PC-3 (cell line): ENCODE data around the gene CEP85. TPM values are rescaled to one million over a fixed set of nuclear protein-coding genes. Genes with fewer than 3 reads are reported as not detected.

Experiments
- ATAC-seq: fragments of 200-7000 bp; cut with Tn5 transposase; 2 replicates; pipeline ENCODE4 v1.9.1; 2020; ENCODE audit warnings: mild to moderate bottlenecking, moderate library complexity
- BruUV-seq: library from RNA; stranded (reverse); fragments of 400-500 nt; replicated peaks from 2 replicates; lab custom pipeline; 2021; lab: Mats Ljungman, UMichigan
- CTCF ChIA-PET: fragments of 300-600 bp; sonication (Branson Sonifier 250); formaldehyde crosslinking; loops from one replicate; lab custom pipeline; 2022; ENCODE audit warnings: antibody characterized with exemption; lab: Charles Lee
- POLR2A ChIA-PET: fragments of 300-600 bp; sonication (Branson Sonifier 250); formaldehyde crosslinking; loops from one replicate; lab custom pipeline; 2022; ENCODE audit warnings: antibody characterized with exemption; ENCODE audit not compliant: unreplicated experiment; lab: Charles Lee
- DNase-seq: peaks from one replicate; pipeline ENCODE4 v3.0.0-alpha.2; 2015
- H2AFZ ChIP-seq: fragments of 300-600 bp; sonication (generic); 2 replicates; pipeline ENCODE4 v1.6.0; 2016; ENCODE audit warnings: antibody characterized with exemption, low read length
- H3F3A ChIP-seq: fragments of 300-600 bp; sonication (generic); one replicate; pipeline ENCODE4 v1.6.0; 2017; ENCODE audit warnings: antibody characterized with exemption, low read length, control low read depth, mild to moderate bottlenecking; ENCODE audit not compliant: unreplicated experiment
- H3K27ac ChIP-seq: fragments of 300-600 bp; sonication (generic); 2 replicates; pipeline ENCODE4 v1.5.1; 2016; ENCODE audit warnings: mild to moderate bottlenecking, low read length
- H3K27me3 ChIP-seq: fragments of 300-600 bp; sonication (generic); 2 replicates; pipeline ENCODE4 v1.6.1; 2016; ENCODE audit warnings: low read length, mixed read lengths
- H3K36me3 ChIP-seq: fragments of 300-600 bp; sonication (generic); 2 replicates; pipeline ENCODE4 v1.6.1; 2016; ENCODE audit warnings: low read depth, mixed run types, low read length, mixed read lengths
- H3K4me1 ChIP-seq: fragments of 300-600 bp; sonication (generic); 2 replicates; pipeline ENCODE4 v1.5.1; 2016; ENCODE audit warnings: low read length; ENCODE audit not compliant: insufficient read depth
- H3K4me2 ChIP-seq: fragments of 300-600 bp; sonication (generic); 2 replicates; pipeline ENCODE4 v1.6.0; 2016; ENCODE audit warnings: low read length
- H3K4me3 ChIP-seq: fragments of 300-600 bp; sonication (generic); 2 replicates; pipeline ENCODE4 v1.5.1; 2016; ENCODE audit warnings: mild to moderate bottlenecking, low read length, mixed read lengths
- H3K79me2 ChIP-seq: fragments of 300-600 bp; sonication (generic); 2 replicates; pipeline ENCODE4 v1.6.1; 2017; ENCODE audit warnings: low read length, mixed read lengths
- H3K9ac ChIP-seq: fragments of 300-600 bp; sonication (generic); 2 replicates; pipeline ENCODE4 v1.6.0; 2016; ENCODE audit warnings: mild to moderate bottlenecking, low read length
- H3K9me2 ChIP-seq: fragments of 300-600 bp; sonication (generic); replicated peaks from 2 replicates; pipeline ENCODE4 v1.6.1; 2016; ENCODE audit warnings: mixed run types, low read length, mixed read lengths
- H3K9me3 ChIP-seq: fragments of 300-600 bp; sonication (generic); 2 replicates; pipeline ENCODE4 v1.6.1; 2016; ENCODE audit warnings: low read length, mixed read lengths
- H4K20me1 ChIP-seq: fragments of 300-600 bp; sonication (generic); 2 replicates; pipeline ENCODE4 v1.6.1; 2016; ENCODE audit warnings: low read length, mixed read lengths
- EZH2 ChIP-seq: fragments of 300-600 bp; sonication (generic); IDR thresholded peaks from one replicate; pipeline ENCODE4 v1.6.1; 2017; ENCODE audit warnings: antibody characterized with exemption, mild to moderate bottlenecking, low read length; ENCODE audit not compliant: unreplicated experiment
- EZH2phosphoT487 ChIP-seq: fragments of 300-600 bp; sonication (generic); IDR thresholded peaks from 2 replicates; pipeline ENCODE4 v1.6.1; 2018; ENCODE audit warnings: mild to moderate bottlenecking, antibody characterized with exemption, low read length, borderline replicate concordance
- intact Hi-C: fragments of 100-400 bp; cut with micrococcal nuclease; formaldehyde crosslinking; loops from 2 replicates; pipeline ENCODE4 v1.9.0; 2023
- total RNA-seq: library from RNA; depleted of rRNA; stranded (reverse); fragments of >200 nt; gene quantifications from 2 replicates; pipeline ENCODE4 v1.2.3, GENCODE V29; 2014
- TF ChIP-seq, protein P1 (sequence below): fragments of 300-600 bp; sonication (generic); conservative IDR thresholded peaks from 2 replicates; pipeline ENCODE4 v1.5.1; 2017; ENCODE audit warnings: antibody characterized with exemption, low read depth, mild to moderate bottlenecking, low read length

CEP85 gene
- total RNA-seq, 1 experiment from 2014 or later = 30.6 TPM

DNA sequence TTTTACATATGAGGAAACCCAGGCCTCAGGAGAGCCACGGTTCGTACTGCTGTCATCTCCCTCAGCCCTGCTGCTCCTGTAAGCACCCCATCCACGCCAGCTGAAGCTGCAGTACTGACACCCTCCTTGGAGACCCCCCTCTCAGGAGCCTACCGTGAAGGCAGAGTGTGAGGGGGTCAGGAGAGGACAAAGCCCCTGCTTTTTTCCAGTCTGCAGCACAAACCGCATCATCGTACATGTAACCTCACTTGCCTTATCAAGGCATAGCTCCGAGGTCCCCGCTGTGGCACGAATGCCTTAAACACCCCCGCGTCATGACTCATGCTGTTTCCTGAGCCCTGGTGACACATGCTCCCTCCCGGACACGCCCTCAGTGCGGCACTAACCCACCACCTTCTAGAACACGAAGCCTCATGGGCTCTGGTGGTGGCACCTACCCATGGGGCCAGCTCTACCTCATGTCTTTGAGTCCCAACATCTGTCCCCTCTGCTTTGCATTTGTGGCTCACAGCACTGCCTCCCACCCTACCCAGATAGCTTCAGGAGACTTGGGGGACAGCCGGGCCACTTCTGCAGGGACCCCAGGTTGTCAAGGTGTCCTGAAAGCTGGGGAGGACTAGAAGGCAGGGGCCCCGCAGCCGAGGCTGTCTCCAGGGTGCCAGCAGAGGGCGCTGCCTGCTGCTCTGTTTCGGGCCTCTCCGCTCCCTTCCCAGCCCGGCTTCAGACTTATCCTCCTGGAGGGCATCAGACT, 50.8 kb downstream of the CEP85 start:
- ChIA-PET POLR2A (interaction anchor here (0.5 kb wide), 1 partner anchor 183 kb away, joined by 3 read pairs; no protein-coding TSS in a partner anchor), CTCF (interaction anchor here (0.9 to 1.2 kb wide), 4 partner anchors 18 to 65 kb away, joined by 3 to 4 read pairs (median 3); no protein-coding TSS in a partner anchor)
- Histone ChIP-seq H3K4me1 (peaks cover 40% of the 10 kb centered on the region), H3K27me3 (no peaks in the 10 kb centered on the region), H3K9ac (peak overlapping the region; percentile 45), H3K27ac (peak overlapping the region; percentile 77), H3K9me3 (no peaks in the 10 kb centered on the region), H3F3A (no peaks in the 10 kb centered on the region), H2AFZ (no peak overlapping the region), H3K4me3 (no peak overlapping the region), H3K9me2 (no peaks in the 10 kb centered on the region), H3K36me3 (peaks cover 11% of the 10 kb centered on the region; the same call in 1 of the 2 replicates), H4K20me1 (peaks cover 9% of the 10 kb centered on the region; the same call in 1 of the 2 replicates), H3K79me2 (peaks cover 27% of the 10 kb centered on the region), H3K4me2 (peak overlapping the region; percentile 63)
- intact Hi-C loops = loop anchor here (2.0 kb wide), 1 partner anchor 36 kb away; no protein-coding TSS in a partner anchor
- TF ChIP-seq EZH2 (no peak), EZH2phosphoT487 (no peak)
- TF ChIP-seq, protein P1, sequence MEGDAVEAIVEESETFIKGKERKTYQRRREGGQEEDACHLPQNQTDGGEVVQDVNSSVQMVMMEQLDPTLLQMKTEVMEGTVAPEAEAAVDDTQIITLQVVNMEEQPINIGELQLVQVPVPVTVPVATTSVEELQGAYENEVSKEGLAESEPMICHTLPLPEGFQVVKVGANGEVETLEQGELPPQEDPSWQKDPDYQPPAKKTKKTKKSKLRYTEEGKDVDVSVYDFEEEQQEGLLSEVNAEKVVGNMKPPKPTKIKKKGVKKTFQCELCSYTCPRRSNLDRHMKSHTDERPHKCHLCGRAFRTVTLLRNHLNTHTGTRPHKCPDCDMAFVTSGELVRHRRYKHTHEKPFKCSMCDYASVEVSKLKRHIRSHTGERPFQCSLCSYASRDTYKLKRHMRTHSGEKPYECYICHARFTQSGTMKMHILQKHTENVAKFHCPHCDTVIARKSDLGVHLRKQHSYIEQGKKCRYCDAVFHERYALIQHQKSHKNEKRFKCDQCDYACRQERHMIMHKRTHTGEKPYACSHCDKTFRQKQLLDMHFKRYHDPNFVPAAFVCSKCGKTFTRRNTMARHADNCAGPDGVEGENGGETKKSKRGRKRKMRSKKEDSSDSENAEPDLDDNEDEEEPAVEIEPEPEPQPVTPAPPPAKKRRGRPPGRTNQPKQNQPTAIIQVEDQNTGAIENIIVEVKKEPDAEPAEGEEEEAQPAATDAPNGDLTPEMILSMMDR = peak; percentile 67
- BruUV-seq = no TSS peak
- ATAC-seq (peak; percentile 57), DNase-seq (peak; percentile 97)

DNA sequence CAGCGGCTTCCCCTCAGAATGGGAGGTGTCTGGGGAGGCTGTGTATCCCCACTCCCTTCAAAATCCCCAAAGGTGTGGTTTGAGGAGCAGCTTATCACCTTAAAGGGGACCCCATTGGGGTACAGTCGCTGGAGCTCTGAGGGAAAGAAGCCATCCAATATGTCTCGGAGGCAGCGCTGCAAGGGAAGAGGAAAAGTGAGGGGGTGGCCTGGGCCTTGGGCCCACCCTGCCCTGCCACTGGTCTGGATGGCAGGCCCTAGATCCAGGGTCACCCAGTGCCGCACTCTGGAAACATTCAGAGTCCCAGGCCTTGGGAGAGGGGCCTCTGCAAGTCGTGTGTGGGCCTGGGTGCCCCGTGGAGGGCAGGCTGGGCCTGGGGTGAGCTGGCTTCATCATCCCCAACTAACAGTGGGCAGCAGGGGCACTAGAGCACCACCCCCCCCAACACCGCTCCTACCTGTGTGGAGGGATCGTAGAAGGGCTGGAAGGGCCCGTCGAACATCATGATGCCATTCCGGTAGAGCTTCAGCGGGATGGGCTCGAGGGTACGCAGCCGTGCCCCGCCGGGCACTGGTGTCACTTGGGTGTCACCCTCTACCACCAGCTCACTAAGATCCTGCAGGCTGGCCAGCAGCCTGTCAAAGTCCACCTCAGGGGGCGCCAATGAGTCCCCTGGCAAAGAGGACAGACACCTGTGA, 51.5 kb downstream of the CEP85 start:
- Histone ChIP-seq H3K9me3 (no peaks in the 10 kb centered on the region), H3K4me3 (no peak overlapping the region), H4K20me1 (peaks cover 9% of the 10 kb centered on the region; the same call in 1 of the 2 replicates), H3K9me2 (no peaks in the 10 kb centered on the region), H3F3A (no peaks in the 10 kb centered on the region), H3K79me2 (peaks cover 21% of the 10 kb centered on the region), H3K4me2 (no peak overlapping the region), H2AFZ (no peak overlapping the region), H3K27me3 (no peaks in the 10 kb centered on the region), H3K36me3 (peaks cover 11% of the 10 kb centered on the region; the same call in 1 of the 2 replicates), H3K9ac (peak overlapping the region; percentile 45), H3K27ac (peak overlapping the region; percentile 77; the same call in 1 of the 2 replicates), H3K4me1 (peaks cover 38% of the 10 kb centered on the region)
- BruUV-seq = no TSS peak
- TF ChIP-seq, protein P1 = peak; percentile 68
- TF ChIP-seq EZH2phosphoT487 = no peak
- intact Hi-C loops = loop anchor here (2.0 kb wide), 1 partner anchor 35 kb away; no protein-coding TSS in a partner anchor
- POLR2A ChIA-PET = interaction anchor here (0.7 kb wide), 1 partner anchor 35 kb away, joined by 4 read pairs; no protein-coding TSS in a partner anchor
- DNase-seq (peak; percentile 62), ATAC-seq (no peak)
- CTCF ChIA-PET = interaction anchor here (1.0 kb wide), 1 partner anchor 17 kb away, joined by 3 read pairs; no protein-coding TSS in a partner anchor
